K562 (cell line): ENCODE results near the gene FLOT2. TPM values are rescaled to one million over a fixed set of nuclear protein-coding genes. Genes with fewer than 3 reads are reported as not detected.

ENCODE experiments used
- ARID1B ChIP-seq: fragments of 450-650 bp; IDR thresholded peaks from 2 replicates; pipeline ENCODE4 v1.6.1; 2016; ENCODE audit warnings: antibody characterized with exemption, mild to moderate bottlenecking, inconsistent platforms
- CC2D1A ChIP-seq: fragments of 450-650 bp; IDR thresholded peaks from 2 replicates; pipeline ENCODE4 v1.6.1; 2017; ENCODE audit warnings: mild to moderate bottlenecking
- CREM ChIP-seq: IDR thresholded peaks from 2 replicates; pipeline ENCODE4 v1.6.1; 2014; ENCODE audit warnings: antibody characterized with exemption, low read depth
- HMG20B ChIP-seq: fragments of 250-450 bp; sonication (Bioruptor Pico); IDR thresholded peaks from 2 replicates; pipeline ENCODE4 v1.5.0; 2021; ENCODE audit warnings: mild to moderate bottlenecking
- MBD1 ChIP-seq: fragments of 250-450 bp; sonication (Bioruptor Pico); IDR thresholded peaks from 2 replicates; pipeline ENCODE4 v1.8.0; 2022; ENCODE audit warnings: inconsistent platforms
- MTA3 ChIP-seq: fragments of 450-650 bp; formaldehyde crosslinking; IDR thresholded peaks from 2 replicates; pipeline ENCODE4 v1.6.1; 2017; ENCODE audit warnings: mild to moderate bottlenecking, borderline replicate concordance
- MYC ChIP-seq, 2 experiments: fragments of 250-450 bp in 1 of 2; sonication (Bioruptor Pico) in 1 of 2; IDR thresholded peaks; 2 replicates each; pipeline versions ENCODE4 v1.5.1 to v1.6.1; 2012 to 2021; ENCODE audit warnings: low read depth in 2 of 2, borderline replicate concordance in 1 of 2, improper control_type of control experiment in 1 of 2, low read length in 1 of 2, mild to moderate bottlenecking in 1 of 2, moderate library complexity in 1 of 2
- NELFE ChIP-seq: IDR thresholded peaks from 2 replicates; pipeline ENCODE4 v1.6.1; 2011; ENCODE audit warnings: mild to moderate bottlenecking; ENCODE audit not compliant: insufficient read depth, insufficient read length
- NR2C1 ChIP-seq, 2 experiments: fragments of 450-650 bp; IDR thresholded peaks; 2 replicates each; pipeline ENCODE4 v1.6.1; 2017; ENCODE audit warnings: mild to moderate bottlenecking in 2 of 2, antibody characterized with exemption in 1 of 2, inconsistent platforms in 1 of 2, missing compliant biosample characterization in 1 of 2, missing genetic modification characterization in 1 of 2
- RBM34 ChIP-seq: fragments of 200-400 bp; formaldehyde crosslinking; IDR thresholded peaks from 2 replicates; pipeline ENCODE4 v1.6.1; 2018; ENCODE audit warnings: low read length, borderline replicate concordance; ENCODE audit not compliant: insufficient read depth
- RREB1 ChIP-seq: fragments of 250-450 bp; sonication (Bioruptor Pico); IDR thresholded peaks from 2 replicates; pipeline ENCODE4 v1.4.0; 2020
- TFAM ChIP-seq: fragments of 250-450 bp; sonication (Bioruptor Pico); conservative IDR thresholded peaks from 2 replicates; pipeline ENCODE4 v1.5.0; 2021; ENCODE audit warnings: mild to moderate bottlenecking, moderate library complexity
- ZNF584 ChIP-seq: fragments of 200-800 bp; sonication (Bioruptor generic); IDR thresholded peaks from 2 replicates; pipeline ENCODE4 v1.6.1; 2016; ENCODE audit warnings: low read depth, mild to moderate bottlenecking, missing genetic modification characterization, missing compliant biosample characterization
- ZNF586 ChIP-seq: fragments of 450-650 bp; formaldehyde crosslinking; conservative IDR thresholded peaks from 2 replicates; pipeline ENCODE4 v1.4.0; 2020; ENCODE audit warnings: mild to moderate bottlenecking, moderate library complexity
- polyA plus RNA-seq, 8 experiments: library from polyadenylated mRNA; depleted of rRNA in 4 of 8; stranded (reverse) in 5 of 8; unstranded in 3 of 8; fragments of >200 nt; fragmentation: Nextera tagmentation in 2 of 8; fragmentation: Illumina TruSeq in 1 of 8; extraction: Ambion mirVana in 2 of 8; extraction: Trizol in 1 of 8; gene quantifications; 2 replicates each; pipeline versions ENCODE4 v1.2.1 to v1.2.3, GENCODE V29; 2011 to 2014; ENCODE audit warnings: inconsistent platforms in 1 of 8, missing spikeins in 1 of 8
- total RNA-seq, 7 experiments: library from RNA; depleted of rRNA in 6 of 7; stranded (reverse); fragments of >200 nt in 6 of 7; fragmentation: Illumina TruSeq in 2 of 7; extraction: Trizol in 2 of 7; gene quantifications; 2 replicates each; pipeline versions ENCODE4 v1.2.1 to v1.2.3, GENCODE V29; 2011 to 2021; ENCODE audit warnings: low replicate concordance in 1 of 7
- TF ChIP-seq, protein P1 (sequence below): fragments of 450-650 bp; IDR thresholded peaks from 2 replicates; pipeline ENCODE4 v1.6.1; 2018; ENCODE audit not compliant: partially characterized antibody

Gene FLOT2
- total and polyA plus RNA-seq, 9 of the 15 experiments (the other 6 are each of a cell fraction or from before 2014, with no cell fraction given), result 17.5 to 138 (median 41.7) TPM

DNA sequence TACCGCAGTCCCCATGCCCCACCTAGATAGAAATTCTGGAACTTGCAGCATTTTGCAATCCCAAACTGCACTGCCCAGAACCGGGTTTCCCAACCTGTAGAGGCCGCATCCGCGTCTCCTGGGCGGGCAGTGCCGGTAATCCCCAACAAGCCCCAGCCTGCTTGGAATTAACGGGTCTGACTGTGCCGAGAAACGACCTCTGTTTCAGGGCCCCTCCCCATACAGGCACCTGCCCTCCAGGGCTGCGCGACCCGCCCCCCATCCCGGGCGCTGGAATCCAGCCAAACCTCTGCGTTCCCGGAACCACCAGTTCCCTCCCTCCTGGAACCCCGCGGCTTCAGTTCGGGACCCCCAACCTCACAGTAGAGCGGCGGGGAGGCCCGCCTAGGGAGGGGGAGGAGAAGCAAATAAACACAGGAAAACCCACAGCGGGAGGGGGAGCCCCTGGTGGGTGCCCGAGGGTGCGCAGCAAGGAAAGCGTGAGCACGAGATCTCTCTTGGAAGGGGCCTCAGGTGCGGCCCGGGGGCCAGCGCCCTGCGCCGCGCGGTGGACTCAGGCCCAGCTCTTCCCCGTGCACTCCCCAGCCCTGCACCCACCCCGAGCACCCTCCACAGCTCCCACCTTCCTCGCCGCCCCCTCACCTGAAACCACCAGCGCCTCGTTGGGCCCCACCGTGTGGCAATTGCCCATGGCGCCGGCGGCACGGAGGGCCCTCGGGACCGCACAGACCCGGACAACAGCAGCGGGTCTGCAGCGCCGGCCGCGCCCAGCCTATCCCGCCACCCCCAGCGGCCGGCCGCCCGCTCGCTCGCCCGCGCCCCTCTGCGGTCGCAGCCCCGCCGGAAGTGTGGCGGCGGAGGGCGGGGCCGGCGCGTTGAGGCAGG is at the start of gene FLOT2 (continued):
- TF ChIP-seq MBD1 (no peak), ZNF586 (CRISPR knock-in tag) (no peak), CREM (0 out of 2 replicates have a peak, but pooled peaks have one; percentile 14), ZNF584 (CRISPR knock-in tag) (no peak), MYC (IDR thresholded peaks at IDR 0.05; ENCODE audit: low read depth, low read length) (peak; percentile 45), MYC (CRISPR knock-in tag; IDR thresholded peaks at IDR 0.05; ENCODE audit: borderline replicate concordance, low read depth) (peak; percentile 92), HMG20B (CRISPR knock-in tag) (peak; percentile 25), ARID1B (no peak), NELFE (no peak), RBM34 (no peak), TFAM (CRISPR knock-in tag) (no peak), MTA3 (peak; percentile 85; the same call in 1 of the 2 replicates), RREB1 (CRISPR knock-in tag) (peak; percentile 9; the same call in 1 of the 2 replicates), CC2D1A (0 out of 2 replicates have a peak, but pooled peaks have one; percentile 14), NR2C1 (IDR thresholded peaks at IDR 0.05) (no peak), NR2C1 (tag; IDR thresholded peaks at IDR 0.05) (no peak)
- TF ChIP-seq, protein P1, sequence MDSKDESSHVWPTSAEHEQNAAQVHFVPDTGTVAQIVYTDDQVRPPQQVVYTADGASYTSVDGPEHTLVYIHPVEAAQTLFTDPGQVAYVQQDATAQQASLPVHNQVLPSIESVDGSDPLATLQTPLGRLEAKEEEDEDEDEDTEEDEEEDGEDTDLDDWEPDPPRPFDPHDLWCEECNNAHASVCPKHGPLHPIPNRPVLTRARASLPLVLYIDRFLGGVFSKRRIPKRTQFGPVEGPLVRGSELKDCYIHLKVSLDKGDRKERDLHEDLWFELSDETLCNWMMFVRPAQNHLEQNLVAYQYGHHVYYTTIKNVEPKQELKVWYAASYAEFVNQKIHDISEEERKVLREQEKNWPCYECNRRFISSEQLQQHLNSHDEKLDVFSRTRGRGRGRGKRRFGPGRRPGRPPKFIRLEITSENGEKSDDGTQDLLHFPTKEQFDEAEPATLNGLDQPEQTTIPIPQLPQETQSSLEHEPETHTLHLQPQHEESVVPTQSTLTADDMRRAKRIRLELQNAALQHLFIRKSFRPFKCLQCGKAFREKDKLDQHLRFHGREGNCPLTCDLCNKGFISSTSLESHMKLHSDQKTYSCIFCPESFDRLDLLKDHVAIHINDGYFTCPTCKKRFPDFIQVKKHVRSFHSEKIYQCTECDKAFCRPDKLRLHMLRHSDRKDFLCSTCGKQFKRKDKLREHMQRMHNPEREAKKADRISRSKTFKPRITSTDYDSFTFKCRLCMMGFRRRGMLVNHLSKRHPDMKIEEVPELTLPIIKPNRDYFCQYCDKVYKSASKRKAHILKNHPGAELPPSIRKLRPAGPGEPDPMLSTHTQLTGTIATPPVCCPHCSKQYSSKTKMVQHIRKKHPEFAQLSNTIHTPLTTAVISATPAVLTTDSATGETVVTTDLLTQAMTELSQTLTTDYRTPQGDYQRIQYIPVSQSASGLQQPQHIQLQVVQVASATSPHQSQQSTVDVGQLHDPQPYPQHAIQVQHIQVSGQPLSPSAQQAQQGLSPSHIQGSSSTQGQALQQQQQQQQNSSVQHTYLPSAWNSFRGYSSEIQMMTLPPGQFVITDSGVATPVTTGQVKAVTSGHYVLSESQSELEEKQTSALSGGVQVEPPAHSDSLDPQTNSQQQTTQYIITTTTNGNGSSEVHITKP, result no peak
